Ascending aorta (tissue), 2 donors: ENCODE data around the gene KIAA1191. TPM values are rescaled to one million over a fixed set of nuclear protein-coding genes. Genes with fewer than 3 reads are reported as not detected.
A peak's percentile ranks its signal among the peaks of the same experiment; 100 is the strongest.

Experiments
- DNase-seq, 2 donors: peaks; one replicate each; pipeline ENCODE4 v3.0.0-alpha.2; 2019; ENCODE audit warnings: low spot score in 2 of 2
- H3K27ac ChIP-seq, 2 donors: fragments of 200-600 bp; sonication (generic); one replicate each; pipeline ENCODE4 v1.5.1; 2016 to 2017; ENCODE audit warnings: mild to moderate bottlenecking in 1 of 2
- H3K27me3 ChIP-seq: fragments of 200-600 bp; sonication (generic); one replicate; pipeline ENCODE4 v1.5.1; 2017
- H3K36me3 ChIP-seq, 2 donors: fragments of 200-600 bp; sonication (generic); one replicate each; pipeline ENCODE4 v1.5.1; 2016
- H3K4me1 ChIP-seq, 2 donors: fragments of 200-600 bp; sonication (generic); one replicate each; pipeline ENCODE4 v1.5.1; 2016 to 2017; ENCODE audit warnings: mild to moderate bottlenecking in 1 of 2
- H3K4me3 ChIP-seq, 2 donors: fragments of 200-600 bp; sonication (generic); one replicate each; pipeline ENCODE4 v1.5.1; 2016 to 2017; ENCODE audit warnings: mild to moderate bottlenecking in 1 of 2
- H3K9me3 ChIP-seq, 2 donors: fragments of 200-600 bp; sonication (generic); one replicate each; pipeline ENCODE4 v1.5.1; 2016
- intact Hi-C: fragments of 100-400 bp; cut with DNase I; formaldehyde crosslinking; loops from one replicate; pipeline ENCODE4 v1.15.1; 2023
- total RNA-seq: library from RNA; depleted of rRNA; stranded (reverse); fragments of >200 nt; gene quantifications from one replicate; pipeline ENCODE4 v1.1.0, GENCODE V29; 2016
- TF ChIP-seq, protein P1 (sequence below), 3 experiments: fragments of 200-600 bp in 2 of 3; fragments of 450-650 bp in 1 of 3; sonication (generic) in 2 of 3; IDR thresholded peaks; one replicate each; pipeline ENCODE4 v1.5.1; 2016 to 2019; ENCODE audit warnings: antibody characterized with exemption in 3 of 3, mild to moderate bottlenecking in 1 of 3, moderate library complexity in 1 of 3

KIAA1191 gene
- total RNA-seq, 1 donor from 2014 or later: 56.2 TPM

DNA sequence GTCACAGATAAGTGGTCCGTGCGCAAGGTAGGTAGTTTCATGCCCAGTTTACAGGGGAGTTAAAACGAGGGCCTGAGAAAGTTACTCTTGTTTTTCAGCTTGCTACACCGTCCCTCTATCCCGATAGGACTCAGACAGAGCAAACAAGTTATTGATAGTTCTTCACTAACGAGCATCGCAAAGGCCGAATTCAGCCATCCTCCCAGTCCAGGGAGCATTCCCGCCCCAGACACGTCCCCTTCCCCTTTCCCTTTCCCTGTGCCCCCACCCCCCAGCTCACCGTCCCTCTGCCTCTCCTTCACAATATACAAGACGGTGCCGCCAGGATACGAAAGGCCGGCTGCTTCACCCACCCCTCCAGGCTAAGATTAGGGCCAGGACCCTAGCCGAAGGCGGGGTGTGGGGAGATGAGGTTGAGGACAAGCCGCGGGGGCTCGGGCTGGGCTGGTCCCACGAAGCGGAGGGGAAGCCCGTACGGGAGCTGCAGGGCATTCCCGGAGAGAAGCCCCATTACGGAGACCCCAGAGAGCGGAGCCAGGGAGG lies 599 bp downstream of the KIAA1191 start:
- TF ChIP-seq, protein P1, sequence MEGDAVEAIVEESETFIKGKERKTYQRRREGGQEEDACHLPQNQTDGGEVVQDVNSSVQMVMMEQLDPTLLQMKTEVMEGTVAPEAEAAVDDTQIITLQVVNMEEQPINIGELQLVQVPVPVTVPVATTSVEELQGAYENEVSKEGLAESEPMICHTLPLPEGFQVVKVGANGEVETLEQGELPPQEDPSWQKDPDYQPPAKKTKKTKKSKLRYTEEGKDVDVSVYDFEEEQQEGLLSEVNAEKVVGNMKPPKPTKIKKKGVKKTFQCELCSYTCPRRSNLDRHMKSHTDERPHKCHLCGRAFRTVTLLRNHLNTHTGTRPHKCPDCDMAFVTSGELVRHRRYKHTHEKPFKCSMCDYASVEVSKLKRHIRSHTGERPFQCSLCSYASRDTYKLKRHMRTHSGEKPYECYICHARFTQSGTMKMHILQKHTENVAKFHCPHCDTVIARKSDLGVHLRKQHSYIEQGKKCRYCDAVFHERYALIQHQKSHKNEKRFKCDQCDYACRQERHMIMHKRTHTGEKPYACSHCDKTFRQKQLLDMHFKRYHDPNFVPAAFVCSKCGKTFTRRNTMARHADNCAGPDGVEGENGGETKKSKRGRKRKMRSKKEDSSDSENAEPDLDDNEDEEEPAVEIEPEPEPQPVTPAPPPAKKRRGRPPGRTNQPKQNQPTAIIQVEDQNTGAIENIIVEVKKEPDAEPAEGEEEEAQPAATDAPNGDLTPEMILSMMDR (IDR thresholded peaks at IDR 0.05): no peak
- H3K4me3 ChIP-seq: peak overlapping the region; percentile 97 to 99
- peaks cover 2 to 24% of the 10 kb centered on the region in 2 donors for H3K36me3 ChIP-seq
- H3K4me1 ChIP-seq: peaks cover 0 to 14% of the 10 kb centered on the region in 2 donors
- no peaks in the 10 kb centered on the region for H3K27me3 ChIP-seq
- intact Hi-C loops: loop anchor here (1.0 to 5.0 kb wide), 4 partner anchors 27 to 181 kb away; partner anchors contain the start of genes CLTB, FAF2, HIGD2A and NOP16
- DNase-seq: peak in 1 of 2 donors; percentile 66
- H3K9me3 ChIP-seq: no peaks in the 10 kb centered on the region
- H3K27ac ChIP-seq: peak overlapping the region; percentile 70 to 78

DNA sequence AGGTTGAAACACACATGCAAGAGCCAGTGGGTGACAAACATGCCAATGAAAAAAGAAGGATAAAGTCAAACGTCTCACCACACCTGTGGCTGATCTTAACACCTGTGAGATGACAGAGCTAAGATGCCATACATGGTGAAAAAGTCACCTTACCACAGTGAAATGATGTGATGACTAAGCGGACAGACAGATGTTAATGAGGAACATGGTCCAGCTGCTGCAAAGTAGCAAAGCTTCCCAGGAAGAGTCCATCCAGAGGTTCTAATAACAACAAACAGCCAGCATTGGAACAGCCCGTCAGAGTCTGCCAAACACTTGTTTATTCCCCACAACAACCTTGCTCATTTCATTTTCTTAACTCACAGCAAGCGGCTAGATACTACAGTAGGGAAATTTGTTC lies 1.9 kb downstream of the KIAA1191 start:
- no peak for DNase-seq
- Histone ChIP-seq H3K27me3 (no peaks in the 10 kb centered on the region), H3K9me3 (no peaks in the 10 kb centered on the region), H3K27ac (no peak overlapping the region), H3K4me1 (peaks cover 0 to 9% of the 10 kb centered on the region in 2 donors), H3K4me3 (no peak overlapping the region), H3K36me3 (peaks cover 9 to 36% of the 10 kb centered on the region in 2 donors)
- TF ChIP-seq, protein P1 (IDR thresholded peaks at IDR 0.05): no peak
- intact Hi-C loops: loop anchor here (5.0 kb wide), 2 partner anchors 58 to 183 kb away; partner anchors contain the start of gene CLTB

DNA sequence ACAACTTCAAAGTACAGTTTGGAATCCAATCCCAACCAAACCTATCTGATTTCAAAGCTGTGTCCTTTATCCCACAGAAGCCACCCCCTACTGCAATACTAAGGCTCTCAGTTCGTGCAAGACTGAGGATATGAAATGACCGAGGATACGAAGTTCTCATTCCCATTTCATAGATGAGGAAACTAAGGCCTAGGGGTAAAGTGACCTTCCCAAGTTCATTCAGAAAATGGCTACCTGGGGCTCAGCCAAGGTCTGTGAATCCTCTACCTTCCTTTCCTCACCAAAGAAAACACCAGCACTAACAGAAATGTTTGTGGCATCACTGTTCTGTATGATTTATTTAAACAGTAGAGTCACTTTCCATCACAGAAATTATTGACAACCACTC lies 5.4 kb downstream of the KIAA1191 start:
- Histone ChIP-seq H3K27ac (no peak overlapping the region), H3K27me3 (no peaks in the 10 kb centered on the region), H3K9me3 (no peaks in the 10 kb centered on the region), H3K4me1 (peaks cover 0 to 8% of the 10 kb centered on the region in 2 donors), H3K4me3 (no peak overlapping the region), H3K36me3 (peaks cover 33 to 69% of the 10 kb centered on the region in 2 donors)
- TF ChIP-seq, protein P1 (IDR thresholded peaks at IDR 0.05): no peak
- DNase-seq: no peak
- intact Hi-C loops: no loop called here

DNA sequence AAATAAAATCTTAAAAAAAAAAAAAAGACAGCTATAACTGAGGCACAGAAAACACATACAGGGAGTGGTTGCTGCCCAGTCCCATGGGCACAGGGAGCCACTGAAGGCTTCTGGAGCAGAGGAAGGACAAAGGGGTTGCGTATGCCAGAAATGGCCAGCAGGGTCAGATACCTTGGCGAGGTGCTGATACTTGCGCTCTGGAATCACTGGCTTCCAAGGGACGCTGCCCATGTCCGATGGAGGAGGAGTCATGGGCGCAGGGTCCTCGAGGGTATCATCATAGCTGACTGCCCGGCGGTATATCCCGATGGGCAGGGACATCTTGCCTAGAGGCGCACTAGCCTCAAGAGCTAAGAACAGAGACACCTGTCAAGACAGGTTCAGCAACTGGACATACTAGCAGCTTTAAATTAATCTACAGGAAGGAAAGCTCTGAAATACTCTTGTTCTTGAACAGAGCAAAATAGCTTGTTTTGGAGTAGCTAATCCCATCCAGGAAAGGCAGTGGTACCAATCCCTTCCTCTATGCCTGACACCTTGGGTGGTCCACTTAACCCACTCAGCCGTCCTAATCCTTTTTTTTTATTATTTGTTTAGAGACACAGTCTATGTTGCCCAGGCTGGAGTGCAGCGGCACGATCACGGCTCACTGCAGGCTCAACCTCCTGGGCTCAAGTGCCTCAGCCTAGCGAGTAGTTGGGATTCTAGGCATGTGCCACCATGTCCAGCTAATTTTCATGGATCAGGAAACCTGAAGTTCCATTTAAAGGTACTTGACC lies 6.0 kb downstream of the KIAA1191 start:
- Histone ChIP-seq H3K27me3 (no peaks in the 10 kb centered on the region), H3K4me1 (peaks cover 0 to 7% of the 10 kb centered on the region in 2 donors), H3K4me3 (no peak overlapping the region), H3K36me3 (peaks cover 36 to 75% of the 10 kb centered on the region in 2 donors), H3K9me3 (no peaks in the 10 kb centered on the region), H3K27ac (no peak overlapping the region)
- intact Hi-C loops: no loop called here
- TF ChIP-seq, protein P1 (IDR thresholded peaks at IDR 0.05): no peak
- DNase-seq: no peak

DNA sequence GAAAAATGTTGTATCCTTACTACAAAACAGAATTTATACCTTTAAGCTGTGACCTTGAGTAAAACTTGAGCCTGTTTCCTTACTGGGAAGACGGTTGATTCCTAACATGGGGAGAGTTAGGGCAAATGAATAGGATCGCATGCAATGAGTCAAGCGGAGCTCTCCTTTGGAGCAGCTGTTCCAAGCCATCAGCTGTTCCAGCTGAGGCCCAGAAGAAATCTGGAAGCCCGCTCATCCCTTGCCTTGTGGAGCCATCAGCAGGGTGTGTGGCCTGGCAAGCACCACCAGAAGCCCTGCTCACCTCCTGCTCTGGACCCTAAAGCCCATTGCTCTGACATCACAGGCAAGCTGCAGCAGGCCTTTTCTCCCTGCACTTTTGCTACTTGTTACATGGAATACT lies 8.0 kb downstream of the KIAA1191 start:
- intact Hi-C loops: no loop called here
- peaks cover 55 to 90% of the 10 kb centered on the region in 2 donors for H3K36me3 ChIP-seq

More for the DNA sequence above, 8.0 kb downstream of the KIAA1191 start:
- TF ChIP-seq, protein P1 (IDR thresholded peaks at IDR 0.05): no peak
- Histone ChIP-seq H3K27ac (no peak overlapping the region), H3K4me1 (no peaks in the 10 kb centered on the region), H3K9me3 (no peaks in the 10 kb centered on the region), H3K27me3 (no peaks in the 10 kb centered on the region), H3K4me3 (no peak overlapping the region)
- DNase-seq: no peak
